ENCODE measurements around the gene MT1A.
A peak's percentile ranks its signal among the peaks of the same experiment; 100 is the strongest.

Gene MT1A

DNA sequence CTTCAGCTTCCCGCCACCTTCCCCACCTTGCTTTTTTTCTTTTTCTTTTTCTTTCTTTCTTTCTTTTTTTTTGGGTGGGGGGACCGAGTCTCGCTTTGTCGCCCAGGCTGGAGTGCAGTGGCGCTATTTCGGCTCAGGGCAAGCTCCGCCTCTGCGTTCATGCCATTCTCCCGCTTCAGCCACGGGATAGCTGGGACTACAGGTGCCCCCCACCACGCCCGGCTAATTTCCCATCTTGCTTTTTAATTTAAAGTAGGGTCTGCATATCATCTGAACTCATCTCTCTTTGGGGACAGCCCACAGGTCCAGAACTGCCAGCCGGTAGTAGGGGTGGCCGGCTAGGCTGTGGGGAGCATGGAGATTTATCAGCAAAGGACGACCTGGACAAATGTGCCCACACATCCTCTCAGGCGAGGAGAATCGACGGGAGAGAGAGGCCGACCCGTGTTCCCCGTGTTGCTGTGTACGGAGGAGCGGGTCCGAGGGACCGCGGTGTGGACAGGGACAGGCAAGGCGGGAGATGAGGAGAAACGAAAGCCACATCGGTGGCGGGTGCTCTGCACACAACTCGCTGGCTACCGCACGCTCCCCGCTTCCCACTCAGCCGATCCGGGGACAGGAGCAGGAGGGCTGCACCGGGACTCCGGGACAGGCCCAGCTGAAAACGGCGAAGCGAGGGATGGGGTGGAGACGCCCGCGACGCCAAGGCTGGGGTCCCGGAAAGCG lies 3.6 kb upstream of the MT1A start:
- H3K9me3 Mint-ChIP-seq, result no peaks in the 10 kb centered on the region
- H3K27me3 Mint-ChIP-seq (ENCODE audit: low read depth), result peaks cover 100% of the 10 kb centered on the region

DNA sequence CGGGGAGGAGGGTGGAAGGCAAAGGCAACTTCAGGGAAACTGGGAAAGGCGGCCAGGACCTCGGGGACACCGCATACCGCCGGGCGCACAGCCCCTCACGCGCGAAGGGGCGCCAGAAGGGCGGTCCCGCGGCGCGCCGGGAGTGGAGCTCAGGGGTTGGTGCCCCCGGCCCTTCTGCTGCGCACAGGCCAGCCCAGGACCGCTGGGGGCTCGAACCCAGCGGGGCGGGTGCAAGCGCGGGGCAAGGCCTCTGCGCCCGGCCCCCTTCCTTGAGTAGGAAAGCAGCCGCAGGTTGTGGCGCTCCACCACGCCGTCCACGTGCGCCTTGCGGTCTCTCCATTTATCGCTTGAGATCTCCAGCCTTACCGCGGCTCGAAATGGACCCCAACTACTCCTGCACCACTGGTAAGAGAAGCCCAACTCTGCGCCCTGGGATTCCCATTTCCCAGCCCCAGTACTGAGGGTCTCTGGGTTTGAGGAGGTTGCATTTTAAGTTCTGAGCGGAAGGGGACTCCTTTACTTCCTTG lies 3.0 kb upstream of the MT1A start:
- Mint-ChIP-seq H3K27ac (no peak overlapping the region), H3K4me1 (peaks cover 4% of the 10 kb centered on the region), H3K9me3 (no peaks in the 10 kb centered on the region), H3K27me3 (ENCODE audit: low read depth) (peaks cover 100% of the 10 kb centered on the region), H3K4me3 (peak overlapping the region in 1 of 3 experiments; percentile 28), H3K36me3 (ENCODE audit: low read depth) (no peaks in the 10 kb centered on the region)
- no peak for TF ChIP-seq CTCF (IDR thresholded peaks at IDR 0.05; ENCODE audit: unreplicated experiment in 3 of 3)

More for the DNA sequence above, 3.6 kb upstream of the MT1A start:
- H3K27ac Mint-ChIP-seq, result no peak overlapping the region
- no peak for TF ChIP-seq CTCF (IDR thresholded peaks at IDR 0.05; ENCODE audit: unreplicated experiment in 3 of 3)
- H3K4me3 Mint-ChIP-seq, result peak overlapping the region; percentile 23 to 69 (median 48)
- no peaks in the 10 kb centered on the region for H3K36me3 Mint-ChIP-seq (ENCODE audit: low read depth)
- peaks cover 4% of the 10 kb centered on the region for H3K4me1 Mint-ChIP-seq

- no peak for TF ChIP-seq CTCF (IDR thresholded peaks at IDR 0.05; ENCODE audit: unreplicated experiment in 3 of 3)
- no peaks in the 10 kb centered on the region for H3K36me3 Mint-ChIP-seq (ENCODE audit: low read depth)
- no peaks in the 10 kb centered on the region for H3K9me3 Mint-ChIP-seq
- H3K27ac Mint-ChIP-seq, result no peak overlapping the region
- peak overlapping the region in 1 of 3 experiments; percentile 76 for H3K4me3 Mint-ChIP-seq
- peaks cover 4% of the 10 kb centered on the region for H3K4me1 Mint-ChIP-seq
- H3K27me3 Mint-ChIP-seq (ENCODE audit: low read depth), result peaks cover 100% of the 10 kb centered on the region
Measured at GRCh38 chr16:56636616-56637413, 1.7 kb upstream of the MT1A start.

GRCh38 chr16:56639045-56639444 lies 579 bp downstream of the MT1A start:
- Mint-ChIP-seq H3K4me1 (peaks cover 4% of the 10 kb centered on the region), H3K36me3 (ENCODE audit: low read depth) (no peaks in the 10 kb centered on the region), H3K4me3 (no peak overlapping the region), H3K27me3 (ENCODE audit: low read depth) (peaks cover 100% of the 10 kb centered on the region), H3K9me3 (no peaks in the 10 kb centered on the region), H3K27ac (no peak overlapping the region)
- TF ChIP-seq CTCF (IDR thresholded peaks at IDR 0.05; ENCODE audit: unreplicated experiment in 3 of 3), result no peak

DNA sequence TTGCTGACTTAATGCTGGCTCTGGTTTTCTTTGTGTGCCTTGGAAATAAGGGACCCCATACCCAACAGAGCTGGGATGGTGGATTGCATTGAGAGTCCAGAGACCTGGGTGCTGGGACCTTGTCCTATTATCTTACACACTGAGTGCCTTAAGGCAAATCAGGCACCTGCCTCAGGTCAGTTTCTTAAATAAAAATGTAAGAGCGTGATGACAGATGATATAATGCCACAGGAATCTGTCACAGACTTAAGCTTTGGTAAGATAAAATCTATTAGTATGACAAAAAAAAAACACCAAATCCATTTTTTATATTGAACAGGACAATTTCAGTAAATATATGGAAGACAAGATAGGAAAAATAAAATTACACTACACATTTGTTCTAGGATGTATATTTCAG lies 1.6 kb downstream of the MT1A start:
- Mint-ChIP-seq H3K4me3 (no peak overlapping the region), H3K27me3 (ENCODE audit: low read depth) (peaks cover 100% of the 10 kb centered on the region), H3K27ac (no peak overlapping the region), H3K4me1 (peaks cover 4% of the 10 kb centered on the region), H3K9me3 (no peaks in the 10 kb centered on the region), H3K36me3 (ENCODE audit: low read depth) (no peaks in the 10 kb centered on the region)
- no peak for TF ChIP-seq CTCF (IDR thresholded peaks at IDR 0.05; ENCODE audit: unreplicated experiment in 3 of 3)

All from nephron (organoid).